HEK293 (cell line): Measurements from ENCODE around the gene GALNT4.

ENCODE experiments used
- CTCF ChIA-PET: fragments of 350-600 bp; formaldehyde crosslinking; extraction: SDS; loops from one replicate; lab custom pipeline; 2021; ENCODE audit warnings: antibody characterized with exemption; lab: Yijun Ruan, JAX
- POLR2A ChIA-PET: fragments of 300-600 bp; formaldehyde crosslinking; extraction: SDS; loops from one replicate; lab custom pipeline; 2020; ENCODE audit warnings: antibody characterized with exemption, inconsistent platforms; lab: Yijun Ruan, JAX
- H3K27ac ChIP-seq: fragments of 200-500 bp; sonication (Bioruptor generic); 2 replicates; pipeline ENCODE4 v1.5.1; 2014; ENCODE audit warnings: low read depth, low read length, control low read depth, inconsistent platforms; ENCODE audit errors: extremely low read depth
- H3K36me3 ChIP-seq, 2 experiments: fragments of 200-500 bp in 1 of 2; sonication (Bioruptor generic) in 1 of 2; 1 replicate in 1 of 2; 2 replicates in 1 of 2; pipeline ENCODE4 v1.5.1; 2014 to 2017; ENCODE audit warnings: inconsistent platforms in 2 of 2, low read length in 2 of 2; ENCODE audit not compliant: control insufficient read depth in 2 of 2, insufficient read depth in 1 of 2
- H3K4me1 ChIP-seq: fragments of 200-500 bp; sonication (Bioruptor generic); 2 replicates; pipeline ENCODE4 v1.5.1; 2014; ENCODE audit warnings: mild to moderate bottlenecking, low read length, inconsistent platforms; ENCODE audit not compliant: control insufficient read depth, insufficient read depth
- H3K4me3 ChIP-seq: 2 replicates; pipeline ENCODE4 v1.5.1; 2011; ENCODE audit warnings: low read depth, mild to moderate bottlenecking, control low read depth, low read length, moderate library complexity
- H3K9me3 ChIP-seq: fragments of 200-500 bp; sonication (Bioruptor generic); 2 replicates; pipeline ENCODE4 v1.5.1; 2014; ENCODE audit warnings: low read depth, low read length, inconsistent platforms; ENCODE audit not compliant: control insufficient read depth, insufficient read depth
- EGR2 ChIP-seq: fragments of 450-650 bp; formaldehyde crosslinking; IDR thresholded peaks from 2 replicates; pipeline ENCODE4 v1.5.1; 2016; ENCODE audit warnings: low read depth, missing biosample characterization, missing genetic modification characterization
- HOXA7 ChIP-seq: sonication (generic); formaldehyde crosslinking; IDR thresholded peaks from 2 replicates; pipeline ENCODE4 v1.8.1; 2022; ENCODE audit warnings: missing genetic modification reagents, borderline replicate concordance
- KLF1 ChIP-seq: fragments of 450-650 bp; formaldehyde crosslinking; IDR thresholded peaks from 2 replicates; pipeline ENCODE4 v1.5.1; 2016; ENCODE audit warnings: missing biosample characterization, missing genetic modification characterization
- PATZ1 ChIP-seq: fragments of 450-650 bp; formaldehyde crosslinking; IDR thresholded peaks from 2 replicates; pipeline ENCODE4 v1.5.1; 2016; ENCODE audit warnings: missing biosample characterization, missing genetic modification characterization
- PRDM1 ChIP-seq: fragments of 450-650 bp; formaldehyde crosslinking; IDR thresholded peaks from 2 replicates; pipeline ENCODE4; 2016; ENCODE audit warnings: missing biosample characterization, missing genetic modification characterization
- PRDM4 ChIP-seq: fragments of 450-650 bp; formaldehyde crosslinking; IDR thresholded peaks from 2 replicates; pipeline ENCODE4 v1.5.1; 2017; ENCODE audit warnings: missing biosample characterization, missing genetic modification characterization
- ZBTB49 ChIP-seq: fragments of 450-650 bp; formaldehyde crosslinking; IDR thresholded peaks from 2 replicates; pipeline ENCODE4 v1.5.1; 2016; ENCODE audit warnings: missing biosample characterization, missing genetic modification characterization, low read depth
- ZIC2 ChIP-seq: fragments of 450-650 bp; formaldehyde crosslinking; IDR thresholded peaks from 2 replicates; pipeline ENCODE4 v1.5.1; 2016; ENCODE audit warnings: missing biosample characterization, missing genetic modification characterization
- ZNF23 ChIP-seq: fragments of 450-650 bp; formaldehyde crosslinking; IDR thresholded peaks from 2 replicates; pipeline ENCODE4 v1.5.1; 2016; ENCODE audit warnings: missing biosample characterization, missing genetic modification characterization, borderline replicate concordance
- ZNF248 ChIP-seq: fragments of 450-650 bp; formaldehyde crosslinking; IDR thresholded peaks from 2 replicates; pipeline ENCODE4 v1.5.1; 2017; ENCODE audit warnings: missing biosample characterization, missing genetic modification characterization
- ZNF335 ChIP-seq: fragments of 450-650 bp; formaldehyde crosslinking; conservative IDR thresholded peaks from 2 replicates; pipeline ENCODE4 v1.5.1; 2016; ENCODE audit warnings: missing biosample characterization, missing genetic modification characterization
- ZNF341 ChIP-seq: fragments of 450-650 bp; formaldehyde crosslinking; IDR thresholded peaks from 2 replicates; pipeline ENCODE4; 2016; ENCODE audit warnings: low read depth, missing biosample characterization, missing genetic modification characterization
- ZNF433 ChIP-seq: fragments of 450-650 bp; formaldehyde crosslinking; IDR thresholded peaks from 2 replicates; pipeline ENCODE4 v1.5.1; 2016; ENCODE audit warnings: missing biosample characterization, missing genetic modification characterization, low read depth
- ZNF530 ChIP-seq: fragments of 450-650 bp; formaldehyde crosslinking; IDR thresholded peaks from 2 replicates; pipeline ENCODE4 v1.5.1; 2016; ENCODE audit warnings: low read depth, missing biosample characterization, missing genetic modification characterization
- ZNF560 ChIP-seq: fragments of 450-650 bp; formaldehyde crosslinking; IDR thresholded peaks from 2 replicates; pipeline ENCODE4 v1.5.1; 2017; ENCODE audit warnings: missing biosample characterization, missing genetic modification characterization, borderline replicate concordance
- ZNF626 ChIP-seq: fragments of 450-650 bp; sonication (Bioruptor Pico); formaldehyde crosslinking; IDR thresholded peaks from 2 replicates; pipeline ENCODE4 v1.5.1; 2018; ENCODE audit warnings: missing biosample characterization, missing genetic modification characterization, inconsistent platforms
- ZNF76 ChIP-seq: fragments of 450-650 bp; formaldehyde crosslinking; IDR thresholded peaks from 2 replicates; pipeline ENCODE4; 2016; ENCODE audit warnings: low read depth, missing biosample characterization, missing genetic modification characterization, borderline replicate concordance
- ZNF792 ChIP-seq: fragments of 450-650 bp; formaldehyde crosslinking; IDR thresholded peaks from 2 replicates; pipeline ENCODE4 v1.5.1; 2016; ENCODE audit warnings: missing biosample characterization, missing genetic modification characterization
- ZSCAN4 ChIP-seq: fragments of 450-650 bp; formaldehyde crosslinking; IDR thresholded peaks from 2 replicates; pipeline ENCODE4 v1.5.1; 2017; ENCODE audit warnings: missing biosample characterization, missing genetic modification characterization

GALNT4 gene

GRCh38 chr12:89486264-89486663, 38.3 kb downstream of the GALNT4 start:
- H3K4me1 ChIP-seq: no peaks in the 10 kb centered on the region
- peaks cover 0 to 12% of the 10 kb centered on the region in 2 experiments; a peak in 2 of 3 replicates for H3K36me3 ChIP-seq
- no peaks in the 10 kb centered on the region for H3K9me3 ChIP-seq
- ChIA-PET POLR2A (no interaction called here), CTCF (interaction anchor here (0.7 kb wide), 1 partner anchor 65 kb away, joined by 4 read pairs; no protein-coding TSS in a partner anchor)
- no peak overlapping the region for H3K4me3 ChIP-seq
- TF ChIP-seq EGR2 (tag by site-specific recombination) (no peak), ZNF248 (tag by site-specific recombination) (no peak), PRDM1 (tag by site-specific recombination) (0 out of 2 replicates have a peak, but pooled peaks have one; percentile 11)
- H3K27ac ChIP-seq: no peak overlapping the region

- Histone ChIP-seq H3K9me3 (no peaks in the 10 kb centered on the region), H3K27ac (no peak overlapping the region), H3K4me1 (no peaks in the 10 kb centered on the region)
- CTCF ChIA-PET: interaction anchor here (1.7 kb wide), 1 partner anchor 13 kb away, joined by 5 read pairs; no protein-coding TSS in a partner anchor
- POLR2A ChIA-PET: no interaction called here
- TF ChIP-seq ZNF76: no peak
- no peak for TF ChIP-seq PATZ1 (tag by site-specific recombination)
- no peak for TF ChIP-seq ZNF530
- TF ChIP-seq ZNF560 (tag by site-specific recombination): no peak
- TF ChIP-seq ZSCAN4 (tag by site-specific recombination): no peak
- TF ChIP-seq ZNF792 (tag by site-specific recombination): no peak
- TF ChIP-seq ZNF341 (tag by site-specific recombination): no peak
- TF ChIP-seq ZNF433: no peak
- no peak for TF ChIP-seq ZNF23
- no peak for TF ChIP-seq KLF1 (tag by site-specific recombination)
- TF ChIP-seq HOXA7 (CRISPR knock-in tag): no peak
- TF ChIP-seq ZNF626 (tag by site-specific recombination): no peak
- no peak for TF ChIP-seq ZNF335 (tag by site-specific recombination)
- TF ChIP-seq ZBTB49 (tag by site-specific recombination): no peak
- no peak for TF ChIP-seq PRDM4 (tag by site-specific recombination)
- no peak for TF ChIP-seq ZIC2
- TF ChIP-seq, all 188 proteins: peak for 0
- H3K4me3 ChIP-seq: no peak overlapping the region
- H3K36me3 ChIP-seq: peaks cover 0 to 6% of the 10 kb centered on the region in 2 experiments; a peak in 2 of 3 replicates
Observed at GRCh38 chr12:89484470-89484869, 40.1 kb downstream of the GALNT4 start.
